HEK293T (cell line): ENCODE measurements around the gene ANKS4B.

Experiments used
- FOXM1 ChIP-seq: fragments of 450-650 bp; IDR thresholded peaks from 2 replicates; pipeline ENCODE4 v1.6.1; 2017; ENCODE audit warnings: mild to moderate bottlenecking, borderline replicate concordance
- HDGF ChIP-seq: fragments of 450-650 bp; IDR thresholded peaks from 2 replicates; pipeline ENCODE4 v1.6.1; 2017; ENCODE audit warnings: antibody characterized with exemption, borderline replicate concordance

DNA sequence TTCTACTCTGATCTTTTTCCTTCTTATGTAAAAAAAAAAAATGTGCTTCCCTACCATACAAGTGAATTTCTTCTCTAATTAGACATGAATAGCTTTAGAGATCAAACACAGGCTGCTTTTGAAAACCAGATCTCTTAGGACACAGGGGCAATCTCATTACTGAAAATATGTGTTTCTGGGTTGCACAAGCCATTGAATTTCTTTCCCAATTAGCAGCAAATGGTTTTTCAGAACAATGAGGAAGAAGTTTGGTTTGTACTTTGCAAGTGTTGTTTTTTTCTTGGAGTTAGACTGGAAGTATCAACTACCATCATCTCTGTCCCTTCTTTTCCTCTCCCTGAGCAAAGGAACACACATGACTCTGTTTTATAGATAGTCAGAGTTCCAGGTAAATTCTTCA, 5.6 kb upstream of the ANKS4B start:
- TF ChIP-seq FOXM1 = no peak
- TF ChIP-seq HDGF = no peak
